Astrocyte of the cerebellum (primary cell): Measurements from ENCODE around the gene CACNA1A.
A peak's percentile ranks its signal among the peaks of the same experiment; 100 is the strongest.
"Not testable (repeated sequence)": the region's sequence is repeated elsewhere in the genome, so short reads cannot be mapped to it uniquely, and the experiment has no call there.

ENCODE experiments used
- DNase-seq: peaks from one replicate; pipeline ENCODE4 v3.0.0-alpha.2; 2011; ENCODE audit warnings: low read depth
- H3K4me3 ChIP-seq: 2 replicates; pipeline ENCODE4 v1.5.1; 2011; ENCODE audit warnings: mild to moderate bottlenecking, low read depth, low read length, moderate library complexity
- in situ Hi-C: cut with HindIII; loops from 2 replicates; pipeline ENCODE4 v1.10.0; 2017; ENCODE audit warnings: low sequenced_read_pairs
- TF ChIP-seq, protein P1 (sequence below): IDR thresholded peaks from 2 replicates; pipeline ENCODE4 v1.5.1; 2012; ENCODE audit warnings: low read length, low read depth, moderate library complexity, mild to moderate bottlenecking; ENCODE audit errors: missing control alignments

CACNA1A gene

DNA sequence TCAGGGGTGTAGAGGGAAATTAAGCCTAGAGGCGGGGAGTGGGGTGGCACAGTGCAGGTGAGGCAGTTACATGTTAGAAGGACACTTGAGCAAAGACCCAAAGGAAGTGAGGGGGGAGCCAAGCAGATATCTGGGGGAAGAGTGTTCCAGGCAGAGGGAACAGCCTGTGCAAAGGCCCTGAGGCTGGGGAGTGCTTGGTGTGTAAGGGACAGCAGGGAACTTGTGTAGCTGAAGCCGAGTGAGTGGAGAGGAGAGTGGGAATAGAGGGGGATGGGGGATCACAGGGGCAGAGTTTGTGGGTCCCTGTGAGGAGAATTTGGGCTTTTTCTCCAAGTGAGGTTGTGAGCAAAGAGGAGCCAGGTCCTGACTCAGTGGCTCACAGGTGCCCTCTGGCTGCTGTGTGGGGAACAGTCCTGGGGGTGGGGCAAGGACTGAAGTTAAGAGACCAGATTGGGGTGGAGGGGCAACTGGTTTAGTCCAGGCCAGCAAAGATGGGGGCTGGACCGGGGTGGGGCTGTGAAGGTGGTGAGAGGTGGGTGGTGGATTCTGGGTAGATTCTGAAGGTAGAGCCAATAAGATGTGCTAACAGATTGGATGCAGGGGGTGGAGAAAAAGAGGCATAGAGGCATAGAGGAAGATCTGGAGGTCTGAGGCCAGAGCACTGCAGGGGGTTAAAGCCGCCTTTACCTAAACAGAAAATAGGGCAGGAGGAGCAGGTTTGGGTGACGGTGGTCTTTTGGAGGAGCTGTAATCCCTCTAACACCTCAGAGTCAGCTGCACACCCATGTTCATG, 75.3 kb downstream of the CACNA1A start:
- TF ChIP-seq, protein P1, sequence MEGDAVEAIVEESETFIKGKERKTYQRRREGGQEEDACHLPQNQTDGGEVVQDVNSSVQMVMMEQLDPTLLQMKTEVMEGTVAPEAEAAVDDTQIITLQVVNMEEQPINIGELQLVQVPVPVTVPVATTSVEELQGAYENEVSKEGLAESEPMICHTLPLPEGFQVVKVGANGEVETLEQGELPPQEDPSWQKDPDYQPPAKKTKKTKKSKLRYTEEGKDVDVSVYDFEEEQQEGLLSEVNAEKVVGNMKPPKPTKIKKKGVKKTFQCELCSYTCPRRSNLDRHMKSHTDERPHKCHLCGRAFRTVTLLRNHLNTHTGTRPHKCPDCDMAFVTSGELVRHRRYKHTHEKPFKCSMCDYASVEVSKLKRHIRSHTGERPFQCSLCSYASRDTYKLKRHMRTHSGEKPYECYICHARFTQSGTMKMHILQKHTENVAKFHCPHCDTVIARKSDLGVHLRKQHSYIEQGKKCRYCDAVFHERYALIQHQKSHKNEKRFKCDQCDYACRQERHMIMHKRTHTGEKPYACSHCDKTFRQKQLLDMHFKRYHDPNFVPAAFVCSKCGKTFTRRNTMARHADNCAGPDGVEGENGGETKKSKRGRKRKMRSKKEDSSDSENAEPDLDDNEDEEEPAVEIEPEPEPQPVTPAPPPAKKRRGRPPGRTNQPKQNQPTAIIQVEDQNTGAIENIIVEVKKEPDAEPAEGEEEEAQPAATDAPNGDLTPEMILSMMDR, result peak; percentile 90
- in situ Hi-C loops, result no loop called here
- no peak overlapping the region for H3K4me3 ChIP-seq
- peak; percentile 28 for DNase-seq

DNA sequence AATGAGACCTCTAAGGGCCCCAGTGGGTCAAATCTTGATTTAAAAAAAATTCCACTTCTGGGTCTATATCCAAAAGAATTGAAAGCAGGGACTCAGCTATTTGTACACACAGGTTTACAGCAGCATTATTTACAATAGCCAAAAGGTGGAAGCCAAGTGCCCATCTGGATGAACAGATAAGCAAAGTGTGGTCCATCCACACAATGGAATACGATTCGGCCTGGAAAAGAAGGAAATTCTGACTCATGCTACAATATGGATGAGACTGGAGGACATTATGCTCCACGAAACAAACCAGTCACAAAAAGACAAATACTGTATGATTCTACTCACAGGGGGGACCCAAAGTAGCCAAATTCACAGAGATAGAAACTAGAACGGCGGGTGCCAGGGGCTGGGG, 76.7 kb downstream of the CACNA1A start:
- TF ChIP-seq, protein P1, result no peak
- no peak for DNase-seq

DNA sequence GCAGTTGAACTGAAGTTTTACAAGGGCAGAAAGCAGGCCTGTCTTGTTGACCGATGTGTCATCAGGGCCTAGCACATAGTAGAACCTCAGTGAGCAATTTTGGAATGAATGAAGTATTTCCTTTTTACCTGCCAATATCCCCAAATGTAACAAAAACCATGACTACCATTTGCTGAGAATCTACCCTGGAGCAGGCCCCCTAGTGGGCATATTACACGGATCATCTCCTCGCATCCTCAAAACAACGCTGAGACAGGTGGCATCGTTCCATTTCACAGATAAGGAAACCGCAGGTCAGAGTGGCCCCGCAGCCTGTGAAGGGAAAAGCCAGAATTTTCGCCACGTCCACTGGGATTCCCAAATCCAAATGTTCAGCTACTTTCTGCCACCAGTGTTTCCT, 77.9 kb downstream of the CACNA1A start:
- in situ Hi-C loops, result no loop called here
- no peak overlapping the region for H3K4me3 ChIP-seq
- peak; percentile 12 for DNase-seq
- TF ChIP-seq, protein P1, result peak; percentile 61

More for the DNA sequence above, 76.7 kb downstream of the CACNA1A start:
- no peak overlapping the region for H3K4me3 ChIP-seq
- in situ Hi-C loops, result no loop called here

GRCh38 chr19:13427273-13428051, 78.8 kb downstream of the CACNA1A start:
- TF ChIP-seq, protein P1, result no peak
- in situ Hi-C loops, result no loop called here
- no peak overlapping the region for H3K4me3 ChIP-seq
- no peak for DNase-seq

DNA sequence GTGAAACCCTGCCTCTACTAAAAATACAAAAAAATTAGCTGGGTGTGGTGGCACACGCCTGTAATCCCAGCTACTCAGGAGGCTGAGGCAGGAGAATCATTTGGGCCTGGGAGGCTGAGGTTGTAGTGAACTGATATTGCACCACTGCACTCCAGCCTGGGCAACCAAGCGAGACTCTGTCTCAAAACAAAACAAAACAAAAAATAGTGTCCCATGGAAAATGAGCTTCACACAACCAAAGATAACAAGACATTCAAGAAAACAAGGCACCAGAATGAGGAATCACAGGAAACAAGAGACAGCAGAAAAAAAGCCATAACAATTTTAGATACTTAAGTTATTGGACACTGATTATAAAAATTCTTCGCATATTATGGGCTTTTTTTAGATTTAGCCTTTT, 80.4 kb downstream of the CACNA1A start:
- H3K4me3 ChIP-seq, in situ Hi-C loops: not testable (repeated sequence)

DNA sequence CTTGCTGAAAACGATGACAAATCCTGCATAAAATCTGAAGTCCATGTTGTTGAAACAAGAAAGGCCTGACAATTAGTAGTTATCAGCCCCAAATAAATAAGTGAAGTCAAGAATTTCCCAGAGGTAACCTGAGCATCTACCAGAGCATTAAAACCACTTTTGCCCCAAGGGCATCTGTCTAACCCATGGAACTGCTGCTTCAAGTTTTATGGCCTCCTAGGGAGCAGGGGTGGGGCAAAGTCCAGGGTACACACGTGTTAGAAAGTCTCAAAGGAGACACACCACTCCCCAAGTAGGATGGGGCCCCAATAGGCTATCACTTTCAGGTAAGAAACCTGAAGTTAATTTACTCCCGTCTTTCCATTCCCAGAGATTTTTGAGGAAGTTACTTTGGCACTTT, 81.1 kb downstream of the CACNA1A start:
- TF ChIP-seq, protein P1, result no peak
- in situ Hi-C loops, result no loop called here
- no peak overlapping the region for H3K4me3 ChIP-seq
- DNase-seq, result no peak

More for the DNA sequence above, 80.4 kb downstream of the CACNA1A start:
- DNase-seq, result not testable (repeated sequence)

- in situ Hi-C loops, result no loop called here
- no peak for DNase-seq
- H3K4me3 ChIP-seq, result no peak overlapping the region
- TF ChIP-seq, protein P1, result no peak
Measured at GRCh38 chr19:13420780-13421179, 85.5 kb downstream of the CACNA1A start.
